ENCODE measurements around the gene SLC31A1. TPM values are rescaled to one million over a fixed set of nuclear protein-coding genes. Genes with fewer than 3 reads are reported as not detected.

Gene SLC31A1
- polyA plus RNA-seq, 1 donor (not counting 4 experiments of a cell fraction or from before 2014, with no cell fraction given), result 20.3 TPM

DNA sequence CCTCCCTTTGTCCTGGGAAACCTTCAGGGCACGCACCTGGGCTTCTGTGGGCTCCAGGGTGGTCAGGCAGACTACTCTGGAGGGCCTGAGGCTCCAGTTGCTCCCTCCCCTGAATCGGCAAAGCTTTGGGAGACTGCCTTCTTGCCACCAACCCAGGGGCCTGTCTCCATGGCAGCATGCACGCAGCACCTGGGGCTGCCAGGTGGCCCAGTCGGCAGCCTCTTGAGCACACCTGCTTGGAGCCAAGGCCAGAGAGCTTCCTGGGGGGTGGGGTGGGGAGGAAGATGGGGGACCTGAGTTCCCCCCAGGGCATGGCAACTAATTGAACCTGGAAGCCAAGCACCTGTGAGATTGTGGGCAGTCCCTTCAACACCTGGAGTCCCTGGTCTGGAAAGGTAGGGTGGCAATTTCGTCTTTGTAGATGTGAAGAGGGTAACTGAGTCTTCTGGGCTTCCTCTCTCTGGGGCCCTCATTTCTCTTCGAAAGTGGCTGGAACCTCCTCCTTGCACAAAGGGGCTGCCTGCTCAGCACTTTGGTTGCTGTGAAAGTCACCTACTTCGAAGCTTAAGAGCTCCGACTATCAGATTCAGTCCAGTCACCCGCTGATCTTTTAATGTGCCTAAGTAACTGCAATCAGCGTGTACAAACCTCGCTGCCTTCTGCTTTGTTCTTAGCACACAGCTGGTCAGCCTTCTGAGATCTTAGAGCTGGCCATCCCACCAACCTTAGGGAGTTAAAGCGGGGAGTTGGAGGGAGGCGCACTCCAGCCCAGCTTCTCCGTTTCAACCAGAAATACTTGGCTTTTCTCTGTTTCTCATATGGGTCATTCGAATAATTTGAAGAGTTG is 77.8 kb downstream of the SLC31A1 start:
- Histone ChIP-seq H3K4me2 (ENCODE audit: control insufficient read depth, extremely low read depth, insufficient read depth, low read depth, low read length) (no peak overlapping the region), H3K9me1 (ENCODE audit: control insufficient read depth, extremely low read depth, insufficient read depth, low read length) (no peaks in the 10 kb centered on the region), H2AFZ (ENCODE audit: control insufficient read depth, low read length) (no peak overlapping the region), H3K36me3 (ENCODE audit: control insufficient read depth in 2 of 2, extremely low read depth in 1 of 2, insufficient read depth in 2 of 2, low read length in 2 of 2) (no peaks in the 10 kb centered on the region), H3K27me3 (ENCODE audit: control insufficient read depth, extremely low read depth, insufficient read depth, low read length) (peaks cover 5% of the 10 kb centered on the region), H3K9me3 (ENCODE audit: control insufficient read depth, low read depth, low read length) (no peaks in the 10 kb centered on the region), H3K9ac (ENCODE audit: control insufficient read depth, extremely low read depth, insufficient read depth, low read length) (no peak overlapping the region), H3K4me3 (ENCODE audit: control insufficient read depth in 2 of 3, extremely low read depth in 1 of 3, insufficient read depth in 2 of 3, low read depth in 1 of 3, low read length in 3 of 3) (no peak overlapping the region), H3K79me2 (ENCODE audit: control insufficient read depth, insufficient read depth, low read length) (no peaks in the 10 kb centered on the region), H3K27ac (ENCODE audit: control insufficient read depth, insufficient read depth, low read length) (no peak overlapping the region), H4K20me1 (ENCODE audit: control insufficient read depth, extremely low read depth, insufficient read depth, low read length) (no peaks in the 10 kb centered on the region), H3K4me1 (ENCODE audit: control insufficient read depth, extremely low read depth, insufficient read depth, low read length) (no peaks in the 10 kb centered on the region)
- DNase-seq (ENCODE audit: low read depth, low spot score) (no peak), FAIRE-seq (no peak)
- TF ChIP-seq CTCF (optimal IDR thresholded peaks at IDR 0.05 in 1 of 3, IDR thresholded peaks at IDR 0.05 in 1 of 3, conservative IDR thresholded peaks at IDR 0.05 in 1 of 3; ENCODE audit: extremely low read depth in 1 of 3, insufficient read depth in 2 of 3, low read length in 3 of 3) (no peak), EZH2 (IDR thresholded peaks at IDR 0.05; ENCODE audit: low read length) (no peak)
- dilution Hi-C loops (cut with MboI; ENCODE audit: extremely low pct_ligation_motif_present, low sequenced_read_pairs), result no loop called here

GRCh38 chr9:113299800-113300292 is 78.5 kb downstream of the SLC31A1 start:
- no peak for FAIRE-seq
- dilution Hi-C loops (cut with MboI; ENCODE audit: extremely low pct_ligation_motif_present, low sequenced_read_pairs), result no loop called here

More at GRCh38 chr9:113299800-113300292, 78.5 kb downstream of the SLC31A1 start:
- no peaks in the 10 kb centered on the region for H3K4me1 ChIP-seq (ENCODE audit: control insufficient read depth, extremely low read depth, insufficient read depth, low read length)
- H3K36me3 ChIP-seq (ENCODE audit: control insufficient read depth in 2 of 2, extremely low read depth in 1 of 2, insufficient read depth in 2 of 2, low read length in 2 of 2), result no peaks in the 10 kb centered on the region
- H3K27ac ChIP-seq (ENCODE audit: control insufficient read depth, insufficient read depth, low read length), result no peak overlapping the region
- H4K20me1 ChIP-seq (ENCODE audit: control insufficient read depth, extremely low read depth, insufficient read depth, low read length), result no peaks in the 10 kb centered on the region
- no peak for DNase-seq (ENCODE audit: low read depth, low spot score)
- peaks cover 5% of the 10 kb centered on the region for H3K27me3 ChIP-seq (ENCODE audit: control insufficient read depth, extremely low read depth, insufficient read depth, low read length)
- H3K9me1 ChIP-seq (ENCODE audit: control insufficient read depth, extremely low read depth, insufficient read depth, low read length), result no peaks in the 10 kb centered on the region
- no peaks in the 10 kb centered on the region for H3K9me3 ChIP-seq (ENCODE audit: control insufficient read depth, low read depth, low read length)
- no peak overlapping the region for H3K4me3 ChIP-seq (ENCODE audit: control insufficient read depth in 2 of 3, extremely low read depth in 1 of 3, insufficient read depth in 2 of 3, low read depth in 1 of 3, low read length in 3 of 3)
- no peaks in the 10 kb centered on the region for H3K79me2 ChIP-seq (ENCODE audit: control insufficient read depth, insufficient read depth, low read length)
- TF ChIP-seq EZH2 (IDR thresholded peaks at IDR 0.05; ENCODE audit: low read length), result no peak
- no peak for TF ChIP-seq CTCF (optimal IDR thresholded peaks at IDR 0.05 in 1 of 3, IDR thresholded peaks at IDR 0.05 in 1 of 3, conservative IDR thresholded peaks at IDR 0.05 in 1 of 3; ENCODE audit: extremely low read depth in 1 of 3, insufficient read depth in 2 of 3, low read length in 3 of 3)
- no peak overlapping the region for H3K9ac ChIP-seq (ENCODE audit: control insufficient read depth, extremely low read depth, insufficient read depth, low read length)
- H3K4me2 ChIP-seq (ENCODE audit: control insufficient read depth, extremely low read depth, insufficient read depth, low read depth, low read length), result no peak overlapping the region
- H2AFZ ChIP-seq (ENCODE audit: control insufficient read depth, low read length), result no peak overlapping the region

Data from keratinocyte (primary cell).